ENCODE results near the gene RNU2-63P. TPM values are rescaled to one million over a fixed set of nuclear protein-coding genes. Genes with fewer than 3 reads are reported as not detected.
"Not testable (repeated sequence)": the region's sequence is repeated elsewhere in the genome, so short reads cannot be mapped to it uniquely, and the experiment has no call there.

RNU2-63P gene
- total RNA-seq, 2 donors from 2014 or later, result 11.0 to 22.2 TPM

GRCh38 chr2:88018909-88019308 lies 2.6 kb upstream of the RNU2-63P start:
- H3K4me1 Mint-ChIP-seq (ENCODE audit: low read depth), result peaks cover 20% of the 10 kb centered on the region
- no peak for DNase-seq
- H3K27me3 Mint-ChIP-seq (ENCODE audit: low read depth), result peaks cover 6% of the 10 kb centered on the region
- no peak overlapping the region for H3K4me3 Mint-ChIP-seq
- no peaks in the 10 kb centered on the region for H3K9me3 Mint-ChIP-seq
- H3K27ac Mint-ChIP-seq, result no peak overlapping the region
- no peaks in the 10 kb centered on the region for H3K36me3 Mint-ChIP-seq (ENCODE audit: insufficient read depth in 2 of 2)
- no peak for ATAC-seq (replicated peaks in 1 of 2)

- not testable (repeated sequence) for H3K27ac Mint-ChIP-seq; H3K36me3 Mint-ChIP-seq (ENCODE audit: insufficient read depth in 2 of 2); H3K9me3 Mint-ChIP-seq; H3K27me3 Mint-ChIP-seq (ENCODE audit: low read depth); DNase-seq; ATAC-seq (replicated peaks in 1 of 2)
- peaks cover 20% of the 10 kb centered on the region for H3K4me1 Mint-ChIP-seq (ENCODE audit: low read depth)
- peak overlapping the region; percentile 98 to 99 for H3K4me3 Mint-ChIP-seq
Measured at GRCh38 chr2:88018077-88018805, 1.9 kb upstream of the RNU2-63P start.

GRCh38 chr2:88017780-88018038 lies 1.4 kb upstream of the RNU2-63P start:
- H3K27ac Mint-ChIP-seq; H3K27me3 Mint-ChIP-seq (ENCODE audit: low read depth); DNase-seq; ATAC-seq (replicated peaks in 1 of 2); H3K36me3 Mint-ChIP-seq (ENCODE audit: insufficient read depth in 2 of 2); H3K9me3 Mint-ChIP-seq: not testable (repeated sequence)
- Mint-ChIP-seq H3K4me3 (peak overlapping the region; percentile 98 to 99), H3K4me1 (ENCODE audit: low read depth) (peaks cover 20% of the 10 kb centered on the region)

- peak overlapping the region; percentile 98 to 99 for H3K4me3 Mint-ChIP-seq
- H3K9me3 Mint-ChIP-seq, result no peaks in the 10 kb centered on the region
- H3K27ac Mint-ChIP-seq, result peak overlapping the region; percentile 100
- no peaks in the 10 kb centered on the region for H3K36me3 Mint-ChIP-seq (ENCODE audit: insufficient read depth in 2 of 2)
- peaks cover 6% of the 10 kb centered on the region for H3K27me3 Mint-ChIP-seq (ENCODE audit: low read depth)
- H3K4me1 Mint-ChIP-seq (ENCODE audit: low read depth), result peaks cover 20% of the 10 kb centered on the region
- DNase-seq (peak; percentile 66 to 69), ATAC-seq (replicated peaks in 1 of 2) (peak; percentile 38 to 57)
Measured at GRCh38 chr2:88016960-88017779, 823 bp upstream of the RNU2-63P start.

- DNase-seq (no peak), ATAC-seq (replicated peaks in 1 of 2) (no peak)
- Mint-ChIP-seq H3K36me3 (ENCODE audit: insufficient read depth in 2 of 2) (no peaks in the 10 kb centered on the region), H3K4me1 (ENCODE audit: low read depth) (no peaks in the 10 kb centered on the region), H3K27ac (no peak overlapping the region), H3K9me3 (no peaks in the 10 kb centered on the region), H3K4me3 (no peak overlapping the region), H3K27me3 (ENCODE audit: low read depth) (no peaks in the 10 kb centered on the region)
Measured at GRCh38 chr2:88011011-88011410, 5.3 kb downstream of the RNU2-63P start.

GRCh38 chr2:88010136-88010535 lies 6.2 kb downstream of the RNU2-63P start:
- no peak overlapping the region for H3K27ac Mint-ChIP-seq
- H3K4me1 Mint-ChIP-seq (ENCODE audit: low read depth), result no peaks in the 10 kb centered on the region
- no peaks in the 10 kb centered on the region for H3K27me3 Mint-ChIP-seq (ENCODE audit: low read depth)
- no peak for DNase-seq
- H3K9me3 Mint-ChIP-seq, result no peaks in the 10 kb centered on the region
- no peaks in the 10 kb centered on the region for H3K36me3 Mint-ChIP-seq (ENCODE audit: insufficient read depth in 2 of 2)
- no peak overlapping the region for H3K4me3 Mint-ChIP-seq
- ATAC-seq (replicated peaks in 1 of 2), result no peak

GRCh38 chr2:88006912-88007439 lies 9.4 kb downstream of the RNU2-63P start:
- no peak for ATAC-seq (replicated peaks in 1 of 2)
- Mint-ChIP-seq H3K36me3 (ENCODE audit: insufficient read depth in 2 of 2) (no peaks in the 10 kb centered on the region), H3K27me3 (ENCODE audit: low read depth) (no peaks in the 10 kb centered on the region), H3K27ac (no peak overlapping the region), H3K4me1 (ENCODE audit: low read depth) (peaks cover 5% of the 10 kb centered on the region), H3K4me3 (no peak overlapping the region), H3K9me3 (no peaks in the 10 kb centered on the region)
- DNase-seq, result no peak

GRCh38 chr2:88005776-88006175 lies 10.6 kb downstream of the RNU2-63P start:
- no peaks in the 10 kb centered on the region for H3K9me3 Mint-ChIP-seq
- no peaks in the 10 kb centered on the region for H3K36me3 Mint-ChIP-seq (ENCODE audit: insufficient read depth in 2 of 2)
- H3K27ac Mint-ChIP-seq, result no peak overlapping the region
- no peak for DNase-seq
- H3K27me3 Mint-ChIP-seq (ENCODE audit: low read depth), result no peaks in the 10 kb centered on the region
- H3K4me1 Mint-ChIP-seq (ENCODE audit: low read depth), result peaks cover 10% of the 10 kb centered on the region
- no peak for ATAC-seq (replicated peaks in 1 of 2)
- H3K4me3 Mint-ChIP-seq, result no peak overlapping the region

GRCh38 chr2:88003074-88003755 lies 13.1 kb downstream of the RNU2-63P start:
- Mint-ChIP-seq H3K27me3 (ENCODE audit: low read depth) (no peaks in the 10 kb centered on the region), H3K9me3 (no peaks in the 10 kb centered on the region), H3K27ac (no peak overlapping the region), H3K4me1 (ENCODE audit: low read depth) (peaks cover 10% of the 10 kb centered on the region), H3K4me3 (no peak overlapping the region), H3K36me3 (ENCODE audit: insufficient read depth in 2 of 2) (no peaks in the 10 kb centered on the region)
- DNase-seq, result no peak
- no peak for ATAC-seq (replicated peaks in 1 of 2)

- no peaks in the 10 kb centered on the region for H3K9me3 Mint-ChIP-seq
- no peaks in the 10 kb centered on the region for H3K36me3 Mint-ChIP-seq (ENCODE audit: insufficient read depth in 2 of 2)
- H3K27me3 Mint-ChIP-seq (ENCODE audit: low read depth), result no peaks in the 10 kb centered on the region
- no peak for DNase-seq
- H3K4me1 Mint-ChIP-seq (ENCODE audit: low read depth), result peaks cover 10% of the 10 kb centered on the region
- H3K4me3 Mint-ChIP-seq, result no peak overlapping the region
- H3K27ac Mint-ChIP-seq, result no peak overlapping the region
- no peak for ATAC-seq (replicated peaks in 1 of 2)
Measured at GRCh38 chr2:88002359-88002707, 14.0 kb downstream of the RNU2-63P start.

GRCh38 chr2:88000474-88000873 lies 15.9 kb downstream of the RNU2-63P start:
- not testable (repeated sequence) for H3K27me3 Mint-ChIP-seq (ENCODE audit: low read depth); H3K4me3 Mint-ChIP-seq; H3K27ac Mint-ChIP-seq; ATAC-seq (replicated peaks in 1 of 2); DNase-seq; H3K4me1 Mint-ChIP-seq (ENCODE audit: low read depth); H3K9me3 Mint-ChIP-seq; H3K36me3 Mint-ChIP-seq (ENCODE audit: insufficient read depth in 2 of 2)

- no peak for ATAC-seq (replicated peaks in 1 of 2)
- Mint-ChIP-seq H3K4me1 (ENCODE audit: low read depth) (peaks cover under 1% of the 10 kb centered on the region), H3K27ac (no peak overlapping the region), H3K9me3 (no peaks in the 10 kb centered on the region), H3K4me3 (no peak overlapping the region), H3K36me3 (ENCODE audit: insufficient read depth in 2 of 2) (no peaks in the 10 kb centered on the region), H3K27me3 (ENCODE audit: low read depth) (no peaks in the 10 kb centered on the region)
- DNase-seq, result no peak
Measured at GRCh38 chr2:87996570-87996969, 19.8 kb downstream of the RNU2-63P start.

- DNase-seq (no peak), ATAC-seq (replicated peaks in 1 of 2) (no peak)
- H3K4me1 Mint-ChIP-seq (ENCODE audit: low read depth), result no peaks in the 10 kb centered on the region
- H3K9me3 Mint-ChIP-seq, result no peaks in the 10 kb centered on the region
- no peaks in the 10 kb centered on the region for H3K36me3 Mint-ChIP-seq (ENCODE audit: insufficient read depth in 2 of 2)
- no peak overlapping the region for H3K27ac Mint-ChIP-seq
- H3K27me3 Mint-ChIP-seq (ENCODE audit: low read depth), result no peaks in the 10 kb centered on the region
- no peak overlapping the region for H3K4me3 Mint-ChIP-seq
Measured at GRCh38 chr2:87995756-87996155, 20.6 kb downstream of the RNU2-63P start.

Measured in activated T-cell treated with anti-CD3 and anti-CD28 coated beads, Interleukin-2, amount 50 U/mL, for 72 hours (primary cell).